Neural progenitor cell (in vitro differentiated cells): ENCODE results near the gene GIGYF2.

Experiments used
- CTCF ChIP-seq: fragments of 200-600 bp; sonication (generic); IDR thresholded peaks from 2 replicates; pipeline ENCODE4 v1.5.1; 2017; ENCODE audit warnings: antibody characterized with exemption, mild to moderate bottlenecking
- EZH2phosphoT487 ChIP-seq: fragments of 200-600 bp; sonication (generic); IDR thresholded peaks from 2 replicates; pipeline ENCODE4 v1.6.1; 2017; ENCODE audit warnings: antibody characterized with exemption

- TF ChIP-seq CTCF (peak; percentile 41), EZH2phosphoT487 (no peak)
Observed at GRCh38 chr2:232887171-232887850, 190.2 kb downstream of the GIGYF2 start.
